H1 (cell line): ENCODE data around the gene CCL7.

ENCODE experiments used
- CTCF ChIP-seq, 3 experiments: IDR thresholded peaks; 1 replicate in 2 of 3; 2 replicates in 1 of 3; pipeline versions ENCODE4 v1.5.1 to v1.6.1; 2011; ENCODE audit warnings: low read length in 3 of 3, mild to moderate bottlenecking in 3 of 3, inconsistent platforms in 2 of 3, low read depth in 1 of 3, moderate library complexity in 1 of 3; ENCODE audit not compliant: insufficient read depth in 1 of 3; ENCODE audit errors: control extremely low read depth in 1 of 3
- EP300 ChIP-seq, 2 experiments: IDR thresholded peaks; 1 replicate in 1 of 2; 2 replicates in 1 of 2; pipeline ENCODE4 v1.6.1; 2011 to 2012; ENCODE audit warnings: low read depth in 2 of 2, low read length in 2 of 2, mild to moderate bottlenecking in 2 of 2, borderline replicate concordance in 1 of 2, inconsistent platforms in 1 of 2, moderate library complexity in 1 of 2
- GABPA ChIP-seq: IDR thresholded peaks from 2 replicates; pipeline ENCODE4 v1.6.1; 2011; ENCODE audit warnings: mild to moderate bottlenecking, low read length, moderate library complexity, borderline replicate concordance; ENCODE audit not compliant: insufficient read depth
- JUN ChIP-seq: IDR thresholded peaks from 2 replicates; pipeline ENCODE4 v1.6.1; 2011; ENCODE audit warnings: low read depth, mild to moderate bottlenecking, improper control_type of control experiment, low read length
- POLR2A ChIP-seq, 2 experiments: IDR thresholded peaks; 1 replicate in 1 of 2; 2 replicates in 1 of 2; pipeline ENCODE4 v1.6.1; 2011; ENCODE audit warnings: low read depth in 2 of 2, low read length in 2 of 2, mild to moderate bottlenecking in 2 of 2; ENCODE audit errors: control extremely low read depth in 1 of 2
- POLR2AphosphoS5 ChIP-seq: IDR thresholded peaks from 2 replicates; pipeline ENCODE4 v1.6.1; 2011; ENCODE audit warnings: low read depth, low read length
- SAP30 ChIP-seq: fragments of 300-600 bp; sonication (generic); IDR thresholded peaks from 2 replicates; pipeline ENCODE4 v1.7.1; 2012; ENCODE audit warnings: low read length, moderate library complexity, mild to moderate bottlenecking, inconsistent platforms; ENCODE audit not compliant: insufficient read depth, insufficient replicate concordance
- SRF ChIP-seq: IDR thresholded peaks from 2 replicates; pipeline ENCODE4 v1.6.1; 2011; ENCODE audit warnings: mild to moderate bottlenecking, low read depth, low read length, moderate library complexity
- TCF12 ChIP-seq: IDR thresholded peaks from 2 replicates; pipeline ENCODE4 v1.6.1; 2011; ENCODE audit warnings: low read depth, mild to moderate bottlenecking, low read length
- TEAD4 ChIP-seq: IDR thresholded peaks from 2 replicates; pipeline ENCODE4 v1.6.1; 2012; ENCODE audit warnings: low read depth, low read length, inconsistent platforms, mixed read lengths
- TF ChIP-seq, protein P1 (sequence below): IDR thresholded peaks from 2 replicates; pipeline ENCODE4 v1.6.1; 2011; ENCODE audit warnings: low read length, improper control_type of control experiment
- TF ChIP-seq, protein P2 (sequence below): IDR thresholded peaks from 2 replicates; pipeline ENCODE4 v1.6.1; 2011; ENCODE audit warnings: low read depth, mild to moderate bottlenecking, low read length; ENCODE audit not compliant: insufficient read depth

DNA sequence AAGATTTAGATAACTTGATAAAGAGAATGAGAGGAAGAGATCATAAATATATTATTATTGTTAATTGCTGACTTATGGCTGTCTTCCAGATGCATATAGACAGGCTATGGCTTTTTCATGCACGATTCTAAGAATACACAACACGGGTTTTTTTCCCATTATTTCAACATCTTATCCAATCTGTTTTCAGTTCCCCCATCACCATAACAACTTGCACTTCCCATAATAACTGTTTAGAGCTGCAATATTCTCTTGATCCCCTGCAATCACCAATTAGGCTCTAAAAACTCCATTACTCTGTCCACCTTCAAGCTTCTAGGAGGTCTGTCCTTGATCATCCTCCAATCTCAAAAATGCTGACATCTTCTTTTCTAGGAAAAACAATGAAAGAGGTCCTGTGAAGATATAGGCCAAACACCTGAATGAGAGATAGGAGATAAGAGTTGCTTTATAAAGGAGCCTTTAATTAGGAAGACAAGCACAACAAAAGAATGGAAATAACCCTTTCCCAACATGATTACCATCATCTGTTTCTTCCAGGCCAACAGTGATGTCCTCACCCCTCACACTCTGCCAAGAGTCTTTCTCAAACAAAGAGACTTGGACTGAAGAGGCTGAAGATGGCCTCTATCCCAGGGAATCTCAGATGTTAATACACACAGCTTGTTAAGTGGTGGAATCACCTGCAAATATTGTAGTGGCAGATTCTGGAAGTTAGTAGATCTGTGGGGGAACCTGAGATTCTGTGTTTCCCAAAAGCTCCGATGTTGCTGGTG lies 47.1 kb upstream of the CCL7 start:
- TF ChIP-seq GABPA (no peak), SAP30 (no peak), TEAD4 (no peak), POLR2A (IDR thresholded peaks at IDR 0.05; ENCODE audit: control extremely low read depth in 1 of 2, low read depth in 2 of 2, low read length in 2 of 2) (no peak), TCF12 (no peak), CTCF (IDR thresholded peaks at IDR 0.05; ENCODE audit: control extremely low read depth in 1 of 3, insufficient read depth in 1 of 3, low read depth in 1 of 3, low read length in 3 of 3) (no peak), JUN (no peak), EP300 (IDR thresholded peaks at IDR 0.05; ENCODE audit: borderline replicate concordance in 1 of 2, low read depth in 2 of 2, low read length in 2 of 2) (no peak), POLR2AphosphoS5 (no peak), SRF (no peak)
- TF ChIP-seq, protein P1, sequence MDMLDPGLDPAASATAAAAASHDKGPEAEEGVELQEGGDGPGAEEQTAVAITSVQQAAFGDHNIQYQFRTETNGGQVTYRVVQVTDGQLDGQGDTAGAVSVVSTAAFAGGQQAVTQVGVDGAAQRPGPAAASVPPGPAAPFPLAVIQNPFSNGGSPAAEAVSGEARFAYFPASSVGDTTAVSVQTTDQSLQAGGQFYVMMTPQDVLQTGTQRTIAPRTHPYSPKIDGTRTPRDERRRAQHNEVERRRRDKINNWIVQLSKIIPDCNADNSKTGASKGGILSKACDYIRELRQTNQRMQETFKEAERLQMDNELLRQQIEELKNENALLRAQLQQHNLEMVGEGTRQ: no peak
- TF ChIP-seq, protein P2, sequence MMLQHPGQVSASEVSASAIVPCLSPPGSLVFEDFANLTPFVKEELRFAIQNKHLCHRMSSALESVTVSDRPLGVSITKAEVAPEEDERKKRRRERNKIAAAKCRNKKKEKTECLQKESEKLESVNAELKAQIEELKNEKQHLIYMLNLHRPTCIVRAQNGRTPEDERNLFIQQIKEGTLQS: no peak
